Erythroblast (primary cell): Measurements from ENCODE around the gene MLST8.

Experiments
- GATA1 ChIP-seq: IDR thresholded peaks from 2 replicates; pipeline ENCODE4 v1.6.1; 2011; ENCODE audit warnings: low read depth, mild to moderate bottlenecking, control low read depth, low read length, moderate library complexity
- POLR2A ChIP-seq: IDR thresholded peaks from 2 replicates; pipeline ENCODE4 v1.6.1; 2011; ENCODE audit warnings: mild to moderate bottlenecking, low read length

- TF ChIP-seq POLR2A (no peak), GATA1 (no peak)
Measured at GRCh38 chr16:2223942-2224486, 18.8 kb downstream of the MLST8 start.
